NCI-H748 treated with DMSO at 0.1 percent for 48 hours (cell line): Measurements from ENCODE around the gene ERC2.

Experiments
- DNase-seq: peaks from one replicate; lab custom pipeline; 2025; lab: John Stamatoyannopoulos, UW

Gene ERC2

GRCh38 chr3:55746808-55747413, 721.4 kb downstream of the ERC2 start:
- no peak for DNase-seq

- DNase-seq = no peak
Measured at GRCh38 chr3:55742832-55743136, 725.5 kb downstream of the ERC2 start.

- no peak for DNase-seq
Measured at GRCh38 chr3:55742022-55742831, 726.0 kb downstream of the ERC2 start.

GRCh38 chr3:55737186-55737585, 731.1 kb downstream of the ERC2 start:
- DNase-seq = no peak

- DNase-seq = no peak
Measured at GRCh38 chr3:55735976-55736375, 732.3 kb downstream of the ERC2 start.

GRCh38 chr3:55731741-55732140, 736.5 kb downstream of the ERC2 start:
- DNase-seq = no peak

- DNase-seq = no peak
Measured at GRCh38 chr3:55729546-55729945, 738.7 kb downstream of the ERC2 start.

- DNase-seq = no peak
Measured at GRCh38 chr3:55728461-55729100, 739.7 kb downstream of the ERC2 start.

- no peak for DNase-seq
Measured at GRCh38 chr3:55726501-55726775, 741.8 kb downstream of the ERC2 start.

GRCh38 chr3:55725681-55726500, 742.4 kb downstream of the ERC2 start:
- no peak for DNase-seq

- no peak for DNase-seq
Measured at GRCh38 chr3:55724821-55725220, 743.4 kb downstream of the ERC2 start.

GRCh38 chr3:55724407-55724784, 743.9 kb downstream of the ERC2 start:
- DNase-seq = no peak

- no peak for DNase-seq
Measured at GRCh38 chr3:55723653-55724406, 744.4 kb downstream of the ERC2 start.

GRCh38 chr3:55721716-55722484, 746.4 kb downstream of the ERC2 start:
- DNase-seq = no peak

GRCh38 chr3:55720614-55721013, 747.7 kb downstream of the ERC2 start:
- DNase-seq = no peak

- DNase-seq = no peak
Measured at GRCh38 chr3:55719508-55719907, 748.8 kb downstream of the ERC2 start.

GRCh38 chr3:55719006-55719405, 749.3 kb downstream of the ERC2 start:
- no peak for DNase-seq

- no peak for DNase-seq
Measured at GRCh38 chr3:55718521-55718921, 749.7 kb downstream of the ERC2 start.

GRCh38 chr3:55718074-55718473, 750.2 kb downstream of the ERC2 start:
- no peak for DNase-seq

- no peak for DNase-seq
Measured at GRCh38 chr3:55717481-55717880, 750.8 kb downstream of the ERC2 start.

- no peak for DNase-seq
Measured at GRCh38 chr3:55716611-55717225, 751.5 kb downstream of the ERC2 start.
